Inflammatory macrophage treated with lipopolysaccharide for 1 hour (primary cell): ENCODE measurements around the gene POU2AF2.
"Not testable (repeated sequence)": the region's sequence is repeated elsewhere in the genome, so short reads cannot be mapped to it uniquely, and the experiment has no call there.

Source experiments
- DNase-seq, 2 donors: peaks; one replicate each; pipeline ENCODE4 v3.0.0-alpha.2; 2020 to 2022

The POU2AF2 gene

GRCh38 chr11:111259896-111260295, 14.4 kb downstream of the POU2AF2 start:
- no peak for DNase-seq

- no peak for DNase-seq
These were observed 15.3 kb downstream of the POU2AF2 start for GRCh38 chr11:111260811-111261210.

GRCh38 chr11:111264646-111265045, 19.1 kb downstream of the POU2AF2 start:
- DNase-seq, result no peak

- no peak for DNase-seq
These were observed 19.9 kb downstream of the POU2AF2 start for GRCh38 chr11:111265421-111265820.

- DNase-seq, result not testable (repeated sequence)
These were observed 22.8 kb downstream of the POU2AF2 start for GRCh38 chr11:111268303-111268702.

- no peak for DNase-seq
These were observed 23.8 kb downstream of the POU2AF2 start for GRCh38 chr11:111269146-111269868.

GRCh38 chr11:111272420-111272819, 26.9 kb downstream of the POU2AF2 start:
- no peak for DNase-seq

- DNase-seq, result no peak
These were observed 37.1 kb downstream of the POU2AF2 start for GRCh38 chr11:111282562-111283075.

- DNase-seq, result no peak
These were observed 38.5 kb downstream of the POU2AF2 start for GRCh38 chr11:111283945-111284481.

- DNase-seq, result no peak
These were observed 39.9 kb downstream of the POU2AF2 start for GRCh38 chr11:111285189-111286091.

- DNase-seq, result no peak
These were observed 46.2 kb downstream of the POU2AF2 start for GRCh38 chr11:111291764-111292163.

GRCh38 chr11:111292408-111292807, 46.9 kb downstream of the POU2AF2 start:
- not testable (repeated sequence) for DNase-seq

GRCh38 chr11:111296196-111296595, 50.7 kb downstream of the POU2AF2 start:
- no peak for DNase-seq

- DNase-seq, result no peak
These were observed 52.2 kb downstream of the POU2AF2 start for GRCh38 chr11:111297696-111298095.

GRCh38 chr11:111298413-111299100, 53.0 kb downstream of the POU2AF2 start, which contains the start of gene POU2AF3:
Gene POU2AF3, plus strand, starts transcription at chr11:111298546. Its CDS starts 36 bp downstream, at chr11:111298582.
- no peak for DNase-seq

GRCh38 chr11:111299101-111300026, 53.8 kb downstream of the POU2AF2 start:
- peak in 1 of 2 donors; percentile 3 for DNase-seq

- DNase-seq, result no peak
These were observed 55.0 kb downstream of the POU2AF2 start for GRCh38 chr11:111300569-111300968.

- no peak for DNase-seq
These were observed 55.7 kb downstream of the POU2AF2 start for GRCh38 chr11:111301004-111301841.

GRCh38 chr11:111301842-111302118, 56.3 kb downstream of the POU2AF2 start:
- no peak for DNase-seq

GRCh38 chr11:111302298-111302697, 56.8 kb downstream of the POU2AF2 start:
- no peak for DNase-seq

GRCh38 chr11:111303461-111303860, 57.9 kb downstream of the POU2AF2 start:
- no peak for DNase-seq
